ENCODE results near the gene PCDHGB6. TPM values are rescaled to one million over a fixed set of nuclear protein-coding genes. Genes with fewer than 3 reads are reported as not detected.

PCDHGB6 gene
- 53.6 and 53.7 TPM in 2 replicates for total RNA-seq
- long read RNA-seq, full-length matches to known transcripts, result 5 of 5 reads
- long read RNA-seq, partial matches to known transcripts, result 0 of 5 reads
- long read RNA-seq, other reads (novel, unspliced or antisense), result 0 of 5 reads

DNA sequence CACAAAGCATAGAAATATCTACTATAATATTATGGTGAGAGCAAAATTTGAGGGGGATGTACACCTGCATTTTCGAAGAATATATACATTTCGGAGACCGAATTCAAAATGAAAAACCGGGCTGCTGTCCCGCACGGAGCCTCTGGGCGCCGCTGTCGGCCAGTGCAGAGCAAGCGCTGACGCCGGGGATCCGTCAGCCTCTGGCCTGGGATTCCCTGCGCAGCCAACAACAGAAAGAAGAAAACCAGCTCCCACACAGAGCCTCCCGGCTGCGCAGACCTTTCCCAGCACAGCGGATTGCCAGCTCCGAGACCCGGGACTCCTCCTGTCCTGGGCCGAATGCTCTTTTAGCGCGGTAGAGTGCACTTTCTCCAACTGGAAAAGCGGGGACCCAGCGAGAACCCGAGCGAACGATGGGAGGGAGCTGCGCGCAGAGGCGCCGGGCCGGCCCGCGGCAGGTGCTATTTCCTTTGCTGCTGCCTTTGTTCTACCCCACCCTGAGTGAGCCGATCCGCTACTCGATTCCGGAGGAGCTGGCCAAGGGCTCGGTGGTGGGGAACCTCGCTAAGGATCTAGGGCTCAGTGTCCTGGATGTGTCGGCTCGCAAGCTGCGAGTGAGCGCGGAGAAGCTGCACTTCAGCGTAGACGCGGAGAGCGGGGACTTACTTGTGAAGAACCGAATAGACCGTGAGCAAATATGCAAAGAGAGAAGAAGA lies at the start of gene PCDHGB6:
Gene PCDHGB6, plus strand, starts transcription at position 232 of the 716 bp plus-strand sequence. Its CDS starts 182 bp downstream, at position 414.
- H3K36me3 Mint-ChIP-seq (ENCODE audit: low read depth), result peaks cover 49% of the 10 kb centered on the region
- peaks cover 34% of the 10 kb centered on the region for H3K9me3 Mint-ChIP-seq
- peaks cover 30% of the 10 kb centered on the region for H3K4me1 Mint-ChIP-seq
- peak within 1 kb of the TSS; percentile 97 for H3K27ac Mint-ChIP-seq (ENCODE audit: unreplicated experiment)
- DNase-seq (ENCODE audit: low read depth, low spot score), result peak; percentile 81
- peak within 1 kb of the TSS; percentile 91 for H3K4me3 Mint-ChIP-seq
- TF ChIP-seq, protein P1, sequence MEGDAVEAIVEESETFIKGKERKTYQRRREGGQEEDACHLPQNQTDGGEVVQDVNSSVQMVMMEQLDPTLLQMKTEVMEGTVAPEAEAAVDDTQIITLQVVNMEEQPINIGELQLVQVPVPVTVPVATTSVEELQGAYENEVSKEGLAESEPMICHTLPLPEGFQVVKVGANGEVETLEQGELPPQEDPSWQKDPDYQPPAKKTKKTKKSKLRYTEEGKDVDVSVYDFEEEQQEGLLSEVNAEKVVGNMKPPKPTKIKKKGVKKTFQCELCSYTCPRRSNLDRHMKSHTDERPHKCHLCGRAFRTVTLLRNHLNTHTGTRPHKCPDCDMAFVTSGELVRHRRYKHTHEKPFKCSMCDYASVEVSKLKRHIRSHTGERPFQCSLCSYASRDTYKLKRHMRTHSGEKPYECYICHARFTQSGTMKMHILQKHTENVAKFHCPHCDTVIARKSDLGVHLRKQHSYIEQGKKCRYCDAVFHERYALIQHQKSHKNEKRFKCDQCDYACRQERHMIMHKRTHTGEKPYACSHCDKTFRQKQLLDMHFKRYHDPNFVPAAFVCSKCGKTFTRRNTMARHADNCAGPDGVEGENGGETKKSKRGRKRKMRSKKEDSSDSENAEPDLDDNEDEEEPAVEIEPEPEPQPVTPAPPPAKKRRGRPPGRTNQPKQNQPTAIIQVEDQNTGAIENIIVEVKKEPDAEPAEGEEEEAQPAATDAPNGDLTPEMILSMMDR (conservative IDR thresholded peaks at IDR 0.05), result peak; percentile 82
- peaks cover 16% of the 10 kb centered on the region for H3K27me3 Mint-ChIP-seq (ENCODE audit: low read depth)

GRCh38 chr5:141359790-141360426 lies 47.9 kb upstream of the PCDHGB6 start, which contains the start of gene PCDHGB2:
Gene PCDHGB2, plus strand, starts transcription at chr5:141359994. Its CDS starts 142 bp downstream, at chr5:141360136.
- Mint-ChIP-seq H3K36me3 (ENCODE audit: low read depth) (peaks cover 47% of the 10 kb centered on the region), H3K4me1 (no peaks in the 10 kb centered on the region), H3K27ac (ENCODE audit: unreplicated experiment) (no peak within 1 kb of the TSS), H3K27me3 (ENCODE audit: low read depth) (no peaks in the 10 kb centered on the region), H3K4me3 (no peak within 1 kb of the TSS), H3K9me3 (peaks cover 19% of the 10 kb centered on the region)
- no peak for DNase-seq (ENCODE audit: low read depth, low spot score)
- TF ChIP-seq, protein P1 (conservative IDR thresholded peaks at IDR 0.05), result peak; percentile 31

GRCh38 chr5:141360685-141361084 lies 47.1 kb upstream of the PCDHGB6 start:
- H3K9me3 Mint-ChIP-seq, result peaks cover 24% of the 10 kb centered on the region
- H3K27ac Mint-ChIP-seq (ENCODE audit: unreplicated experiment), result no peak overlapping the region
- H3K27me3 Mint-ChIP-seq (ENCODE audit: low read depth), result no peaks in the 10 kb centered on the region
- TF ChIP-seq, protein P1 (conservative IDR thresholded peaks at IDR 0.05), result no peak
- peaks cover 54% of the 10 kb centered on the region for H3K36me3 Mint-ChIP-seq (ENCODE audit: low read depth)
- no peaks in the 10 kb centered on the region for H3K4me1 Mint-ChIP-seq
- no peak overlapping the region for H3K4me3 Mint-ChIP-seq
- no peak for DNase-seq (ENCODE audit: low read depth, low spot score)

DNA sequence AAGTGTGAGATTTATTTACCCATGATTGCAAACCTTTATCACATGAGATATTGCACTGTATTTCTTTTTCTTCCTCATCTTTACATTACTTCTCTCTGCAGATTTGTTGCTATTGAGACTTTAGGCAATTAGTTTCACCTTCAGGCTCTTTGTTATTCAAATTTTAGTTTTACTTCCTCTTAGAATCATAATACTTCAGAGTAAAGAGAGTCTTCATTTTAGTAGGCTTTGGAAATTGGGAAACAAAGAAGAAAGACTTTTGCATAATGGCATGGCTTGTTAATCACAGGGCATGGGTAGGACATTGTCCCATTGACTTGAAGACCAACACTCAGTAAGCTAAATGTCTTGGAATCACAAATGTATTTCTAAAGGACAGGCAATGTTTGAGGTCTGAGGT lies 45.1 kb upstream of the PCDHGB6 start:
- H3K9me3 Mint-ChIP-seq, result peaks cover 20% of the 10 kb centered on the region
- DNase-seq (ENCODE audit: low read depth, low spot score), result no peak
- H3K27ac Mint-ChIP-seq (ENCODE audit: unreplicated experiment), result no peak overlapping the region
- H3K4me1 Mint-ChIP-seq, result no peaks in the 10 kb centered on the region
- peaks cover 49% of the 10 kb centered on the region for H3K36me3 Mint-ChIP-seq (ENCODE audit: low read depth)
- no peak overlapping the region for H3K4me3 Mint-ChIP-seq
- H3K27me3 Mint-ChIP-seq (ENCODE audit: low read depth), result no peaks in the 10 kb centered on the region
- TF ChIP-seq, protein P1 (conservative IDR thresholded peaks at IDR 0.05), result no peak

GRCh38 chr5:141363952-141364660 lies 43.7 kb upstream of the PCDHGB6 start, which contains the start of gene PCDHGA5:
Gene PCDHGA5, plus strand, starts transcription at chr5:141364162. Its CDS starts 169 bp downstream, at chr5:141364331.
- TF ChIP-seq, protein P1 (conservative IDR thresholded peaks at IDR 0.05), result no peak
- H3K27me3 Mint-ChIP-seq (ENCODE audit: low read depth), result no peaks in the 10 kb centered on the region
- no peak for DNase-seq (ENCODE audit: low read depth, low spot score)
- H3K27ac Mint-ChIP-seq (ENCODE audit: unreplicated experiment), result no peak within 1 kb of the TSS
- peaks cover 16% of the 10 kb centered on the region for H3K9me3 Mint-ChIP-seq
- H3K4me3 Mint-ChIP-seq, result no peak within 1 kb of the TSS
- no peaks in the 10 kb centered on the region for H3K4me1 Mint-ChIP-seq
- H3K36me3 Mint-ChIP-seq (ENCODE audit: low read depth), result peaks cover 43% of the 10 kb centered on the region

Measured in neural crest cell (in vitro differentiated cells).